ENCODE results near the gene PLK1. TPM values are rescaled to one million over a fixed set of nuclear protein-coding genes. Genes with fewer than 3 reads are reported as not detected.

PLK1 gene
- polyA plus RNA-seq, 1 donor from 2014 or later, result 0.21 TPM

DNA sequence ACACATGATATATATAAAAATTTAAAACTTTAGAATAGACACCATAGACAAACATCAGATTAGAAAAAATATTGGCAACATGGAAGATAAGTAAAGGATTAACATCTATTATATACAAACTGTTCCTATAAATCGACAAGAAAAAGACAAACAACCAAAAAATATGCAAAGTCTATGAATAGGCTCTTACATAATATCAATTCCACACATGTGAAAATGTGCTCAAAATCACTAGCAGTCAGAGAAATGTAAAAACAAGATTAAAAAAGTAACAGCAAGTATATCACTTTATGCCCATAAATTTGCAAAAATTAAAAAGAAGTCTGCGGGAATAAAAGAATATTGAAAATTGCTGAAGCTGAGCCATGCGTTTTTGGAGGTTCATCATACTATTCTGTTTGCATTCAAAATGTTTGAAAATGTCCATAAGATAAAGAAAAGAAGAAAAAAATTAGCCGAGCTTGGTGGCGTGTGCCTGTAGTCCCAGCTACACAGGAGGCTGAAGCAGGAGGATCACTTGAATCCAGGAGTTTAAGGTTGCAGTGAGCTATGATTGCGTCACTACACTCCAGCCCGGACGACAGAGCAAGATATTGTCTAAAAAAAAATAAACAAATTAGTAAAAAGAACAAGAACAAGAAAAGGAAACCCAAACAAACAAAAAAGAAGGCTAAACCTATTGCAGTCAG, 45.6 kb downstream of the PLK1 start:
- no peaks in the 10 kb centered on the region for H3K27me3 ChIP-seq (ENCODE audit: insufficient read depth, low read depth, low read length)
- no peak overlapping the region for H3K27ac ChIP-seq (ENCODE audit: low read length)
- no peak overlapping the region for H3K4me2 ChIP-seq (ENCODE audit: low read length)

DNA sequence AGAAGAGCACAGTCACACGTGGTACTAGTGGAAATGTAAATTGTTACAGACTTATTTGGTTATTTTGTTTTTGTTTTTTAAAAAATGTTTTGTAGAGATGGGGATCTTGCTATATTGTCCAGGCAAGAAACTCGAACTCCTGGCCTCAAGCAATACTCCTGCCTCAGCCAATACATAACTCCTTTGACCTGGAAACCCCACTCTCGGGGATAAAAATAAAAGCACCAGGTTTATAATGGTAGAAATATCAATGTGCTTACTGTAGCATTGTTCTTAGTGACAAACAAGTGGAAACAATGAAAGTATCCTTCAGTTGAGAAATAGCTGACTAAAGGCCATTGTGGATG, 46.1 kb downstream of the PLK1 start:
- Histone ChIP-seq H3F3A (ENCODE audit: insufficient read depth, low read length, poor library complexity, severe bottlenecking) (no peaks in the 10 kb centered on the region), H4K20me1 (ENCODE audit: insufficient read depth) (no peaks in the 10 kb centered on the region), H3K36me3 (ENCODE audit: insufficient read depth, low read length) (no peaks in the 10 kb centered on the region), H3K4me2 (ENCODE audit: low read length) (no peak overlapping the region), H3K9me3 (ENCODE audit: low read length) (no peaks in the 10 kb centered on the region), H3K27ac (ENCODE audit: low read length) (no peak overlapping the region), H3K27me3 (ENCODE audit: insufficient read depth, low read depth, low read length) (no peaks in the 10 kb centered on the region), H3K4me3 (ENCODE audit: low read length) (no peak overlapping the region), H2AFZ (ENCODE audit: low read depth, low read length) (no peak overlapping the region), H3K79me2 (replicated peaks; ENCODE audit: insufficient read depth, low read length) (no peaks in the 10 kb centered on the region), H3K9me2 (ENCODE audit: insufficient read depth, low read length) (no peaks in the 10 kb centered on the region), H3K9ac (ENCODE audit: low read length) (no peak overlapping the region)
- TF ChIP-seq SMC3 (conservative IDR thresholded peaks at IDR 0.05; ENCODE audit: poor library complexity), result no peak
- TF ChIP-seq MXI1 (conservative IDR thresholded peaks at IDR 0.05; ENCODE audit: poor library complexity, severe bottlenecking), result no peak
- TF ChIP-seq EP300 (conservative IDR thresholded peaks at IDR 0.05; ENCODE audit: poor library complexity, severe bottlenecking), result no peak
- TF ChIP-seq CTCF (IDR thresholded peaks at IDR 0.05; ENCODE audit: poor library complexity, severe bottlenecking), result no peak
- no peak for TF ChIP-seq EZH2 (IDR thresholded peaks at IDR 0.05; ENCODE audit: borderline replicate concordance, insufficient read depth, low read length, poor library complexity, severe bottlenecking)
- TF ChIP-seq RAD21 (conservative IDR thresholded peaks at IDR 0.05), result no peak
- TF ChIP-seq TAF1 (IDR thresholded peaks at IDR 0.05; ENCODE audit: low read depth), result no peak

More for the DNA sequence above, 45.6 kb downstream of the PLK1 start:
- Histone ChIP-seq H3K4me3 (ENCODE audit: low read length) (no peak overlapping the region), H4K20me1 (ENCODE audit: insufficient read depth) (no peaks in the 10 kb centered on the region), H3K36me3 (ENCODE audit: insufficient read depth, low read length) (no peaks in the 10 kb centered on the region), H2AFZ (ENCODE audit: low read depth, low read length) (no peak overlapping the region), H3K79me2 (replicated peaks; ENCODE audit: insufficient read depth, low read length) (no peaks in the 10 kb centered on the region), H3K9ac (ENCODE audit: low read length) (no peak overlapping the region), H3F3A (ENCODE audit: insufficient read depth, low read length, poor library complexity, severe bottlenecking) (no peaks in the 10 kb centered on the region), H3K9me2 (ENCODE audit: insufficient read depth, low read length) (no peaks in the 10 kb centered on the region), H3K9me3 (ENCODE audit: low read length) (no peaks in the 10 kb centered on the region)
- TF ChIP-seq CTCF (IDR thresholded peaks at IDR 0.05; ENCODE audit: poor library complexity, severe bottlenecking) (no peak), POLR2AphosphoS5 (IDR thresholded peaks at IDR 0.05) (no peak), TAF1 (IDR thresholded peaks at IDR 0.05; ENCODE audit: low read depth) (no peak), RAD21 (conservative IDR thresholded peaks at IDR 0.05) (no peak), MXI1 (conservative IDR thresholded peaks at IDR 0.05; ENCODE audit: poor library complexity, severe bottlenecking) (no peak), EP300 (conservative IDR thresholded peaks at IDR 0.05; ENCODE audit: poor library complexity, severe bottlenecking) (no peak), EZH2 (IDR thresholded peaks at IDR 0.05; ENCODE audit: borderline replicate concordance, insufficient read depth, low read length, poor library complexity, severe bottlenecking) (no peak), SMC3 (conservative IDR thresholded peaks at IDR 0.05; ENCODE audit: poor library complexity) (no peak), REST (IDR thresholded peaks at IDR 0.05; ENCODE audit: borderline replicate concordance) (no peak)

All from neural cell (in vitro differentiated cells).